Stomach smooth muscle (tissue), 2 donors: ENCODE measurements around the gene ELP2.
"Not testable (repeated sequence)": the region's sequence is repeated elsewhere in the genome, so short reads cannot be mapped to it uniquely, and the experiment has no call there.

Experiments used
- H3K27ac ChIP-seq: one replicate; pipeline ENCODE4 v1.7.0; 2013; ENCODE audit warnings: mild to moderate bottlenecking, low read length, inconsistent platforms
- H3K27me3 ChIP-seq, 2 donors: one replicate each; pipeline ENCODE4 v1.7.0; 2013; ENCODE audit warnings: low read length in 2 of 2; ENCODE audit not compliant: insufficient read depth in 2 of 2, control insufficient read depth in 1 of 2
- H3K36me3 ChIP-seq, 2 donors: one replicate each; pipeline ENCODE4 v1.7.0; 2013; ENCODE audit warnings: low read length in 2 of 2; ENCODE audit not compliant: control insufficient read depth in 2 of 2, insufficient read depth in 2 of 2
- H3K4me1 ChIP-seq: one replicate; pipeline ENCODE4 v1.7.0; 2013; ENCODE audit warnings: low read length; ENCODE audit not compliant: control insufficient read depth, insufficient read depth
- H3K4me3 ChIP-seq, 2 donors: one replicate each; pipeline ENCODE4 v1.7.0; 2013; ENCODE audit warnings: low read length in 2 of 2
- H3K9ac ChIP-seq, 2 donors: one replicate each; pipeline ENCODE4 v1.7.0; 2013; ENCODE audit warnings: low read length in 2 of 2, mild to moderate bottlenecking in 1 of 2
- H3K9me3 ChIP-seq, 2 donors: one replicate each; pipeline ENCODE4 v1.7.0; 2013; ENCODE audit warnings: low read length in 2 of 2; ENCODE audit not compliant: control insufficient read depth in 2 of 2
- donor health status: healthy.
- donor health status: Pancreatic carcinoma.

ELP2 gene

DNA sequence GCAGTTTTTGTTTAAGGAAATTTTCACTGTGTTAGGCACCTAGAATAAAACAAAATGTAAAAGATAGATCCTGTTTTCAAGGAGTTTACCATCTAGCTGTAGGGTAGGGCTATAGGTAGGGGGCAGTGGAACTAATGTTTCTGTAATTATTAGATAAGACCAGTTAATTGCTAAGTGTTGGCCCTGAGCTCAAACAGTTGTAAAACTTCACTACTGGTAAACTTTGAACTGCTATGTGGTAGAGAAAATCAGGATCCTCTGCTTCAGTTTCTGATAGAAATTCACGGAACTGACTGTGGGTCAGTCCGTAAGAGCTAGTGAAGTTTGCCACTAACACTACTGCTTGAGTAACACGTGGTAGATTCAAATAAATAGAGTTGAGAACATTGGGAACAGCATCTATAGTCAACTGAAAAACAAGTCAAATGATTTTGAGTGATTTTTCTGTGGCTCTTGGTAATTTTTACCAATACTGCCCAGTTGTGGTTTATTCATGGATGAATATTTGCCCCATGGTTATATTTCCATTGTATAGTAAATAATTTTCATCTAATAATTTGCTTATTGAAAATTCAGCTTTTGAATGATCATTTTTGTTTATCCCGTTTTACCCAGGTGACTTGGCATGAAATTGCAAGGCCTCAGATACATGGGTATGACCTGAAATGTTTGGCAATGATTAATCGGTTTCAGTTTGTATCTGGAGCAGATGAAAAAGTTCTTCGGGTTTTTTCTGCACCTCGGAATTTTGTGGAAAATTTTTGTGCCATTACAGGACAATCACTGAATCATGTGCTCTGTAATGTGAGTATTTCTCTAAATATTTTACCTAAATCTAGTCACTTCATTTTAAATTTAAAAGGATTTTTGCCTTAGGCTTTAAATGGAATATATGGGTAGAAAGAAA is 26.4 kb downstream of the ELP2 start:
- H3K36me3 ChIP-seq = peaks cover 38 to 39% of the 10 kb centered on the region in 2 donors
- H3K27ac ChIP-seq = no peak overlapping the region
- H3K9ac ChIP-seq = no peak overlapping the region
- H3K27me3 ChIP-seq = no peaks in the 10 kb centered on the region
- no peaks in the 10 kb centered on the region for H3K4me1 ChIP-seq
- H3K4me3 ChIP-seq = no peak overlapping the region
- H3K9me3 ChIP-seq = no peaks in the 10 kb centered on the region

DNA sequence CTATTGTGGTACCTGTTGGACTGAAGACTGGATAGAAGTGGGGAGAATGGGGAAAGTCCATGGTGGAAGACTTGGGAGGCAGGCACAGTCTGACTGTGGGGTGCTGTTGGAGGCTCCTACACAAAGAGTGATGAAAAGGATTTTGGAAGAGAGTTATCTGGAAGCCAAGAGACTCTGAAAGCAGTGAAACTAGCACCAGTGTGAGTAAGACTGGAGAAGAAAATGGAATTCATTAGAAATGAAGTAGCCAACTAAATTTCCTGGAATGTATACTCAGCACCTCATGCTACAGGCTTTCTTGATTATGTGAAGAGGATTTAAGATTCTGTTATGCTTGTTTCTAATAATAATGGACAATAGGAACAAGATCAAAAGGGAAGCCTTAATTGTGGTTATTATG is 27.7 kb downstream of the ELP2 start:
- no peaks in the 10 kb centered on the region for H3K27me3 ChIP-seq
- H3K4me1 ChIP-seq = no peaks in the 10 kb centered on the region
- H3K9me3 ChIP-seq = no peaks in the 10 kb centered on the region
- peaks cover 36 to 38% of the 10 kb centered on the region in 2 donors for H3K36me3 ChIP-seq
- no peak overlapping the region for H3K27ac ChIP-seq
- H3K4me3 ChIP-seq = no peak overlapping the region
- no peak overlapping the region for H3K9ac ChIP-seq

DNA sequence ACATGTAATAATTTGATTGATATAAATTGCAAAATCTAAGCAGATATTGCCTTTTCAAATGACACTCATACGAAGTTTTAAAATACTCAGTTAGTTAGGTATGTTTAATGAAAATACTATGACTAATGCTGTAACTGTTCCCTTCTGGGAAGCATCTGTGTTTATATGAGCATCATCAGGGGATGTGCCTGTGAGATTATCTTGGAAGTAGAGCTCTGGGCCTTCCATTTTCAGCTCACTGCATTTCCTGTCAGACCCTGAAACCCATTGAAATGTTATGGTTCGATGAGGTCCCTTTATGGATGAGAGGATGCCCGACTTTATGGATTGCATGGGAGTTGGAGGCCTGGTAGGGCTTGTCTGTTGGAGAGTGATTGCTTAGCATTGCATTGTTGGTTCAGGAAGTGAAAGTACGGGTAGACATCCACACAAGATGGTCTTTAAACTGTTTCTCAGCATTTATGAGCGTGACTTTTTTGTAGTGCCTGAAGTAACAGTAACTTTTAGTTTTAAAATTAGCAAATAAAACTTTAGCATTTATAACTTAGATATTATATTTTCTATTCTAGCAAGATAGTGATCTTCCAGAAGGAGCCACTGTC is 28.7 kb downstream of the ELP2 start:
- Histone ChIP-seq H3K9me3 (no peaks in the 10 kb centered on the region), H3K27me3 (no peaks in the 10 kb centered on the region), H3K4me3 (no peak overlapping the region), H3K27ac (no peak overlapping the region), H3K9ac (no peak overlapping the region), H3K4me1 (no peaks in the 10 kb centered on the region), H3K36me3 (peaks cover 29 to 36% of the 10 kb centered on the region in 2 donors)

DNA sequence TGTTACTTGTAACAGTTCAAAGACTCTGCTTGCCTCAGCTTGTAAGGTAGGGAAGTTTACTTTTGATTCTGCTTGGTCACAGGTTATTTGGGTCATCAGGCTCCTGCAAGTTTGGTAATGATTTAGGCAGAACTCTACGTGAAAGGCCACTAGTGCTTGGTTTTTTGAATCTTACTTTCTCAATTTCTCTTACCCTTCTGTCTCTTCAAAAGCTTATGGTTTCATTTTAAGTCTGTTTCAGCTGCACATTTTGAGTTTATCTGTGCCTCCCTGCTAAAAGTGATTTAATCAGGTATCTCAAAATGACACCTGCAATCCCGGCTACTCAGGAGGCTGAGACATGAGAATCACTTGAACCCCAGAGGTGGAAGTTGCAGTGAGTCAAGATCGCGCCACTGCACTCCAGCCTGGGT is 31.3 kb downstream of the ELP2 start:
- no peak overlapping the region for H3K27ac ChIP-seq
- peaks cover 18 to 37% of the 10 kb centered on the region in 2 donors for H3K36me3 ChIP-seq
- H3K27me3 ChIP-seq = no peaks in the 10 kb centered on the region
- no peak overlapping the region for H3K4me3 ChIP-seq
- no peaks in the 10 kb centered on the region for H3K9me3 ChIP-seq
- H3K4me1 ChIP-seq = no peaks in the 10 kb centered on the region
- H3K9ac ChIP-seq = no peak overlapping the region

DNA sequence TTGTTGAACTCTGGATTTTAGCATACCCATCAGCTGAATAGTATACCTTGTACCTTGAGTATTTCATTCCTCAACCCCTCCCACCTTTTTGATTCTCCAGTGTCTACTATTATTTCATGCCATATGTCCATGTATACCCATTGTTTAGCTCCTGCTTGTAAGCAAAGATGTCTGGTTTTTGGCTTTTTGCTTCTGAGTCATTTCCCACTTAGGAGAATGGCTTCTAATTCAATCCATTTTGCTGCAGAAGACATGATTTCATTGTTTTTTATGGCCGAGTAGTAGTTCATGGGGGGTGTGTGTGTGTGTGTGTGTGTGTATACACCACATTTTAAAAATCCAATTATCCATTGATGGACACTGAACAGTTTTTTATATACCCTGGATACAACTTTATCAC is 33.3 kb downstream of the ELP2 start:
- no peaks in the 10 kb centered on the region for H3K27me3 ChIP-seq
- H3K4me3 ChIP-seq = no peak overlapping the region
- H3K27ac ChIP-seq = no peak overlapping the region
- H3K9ac ChIP-seq = no peak overlapping the region
- H3K9me3 ChIP-seq = no peaks in the 10 kb centered on the region
- peaks cover 22 to 40% of the 10 kb centered on the region in 2 donors for H3K36me3 ChIP-seq
- H3K4me1 ChIP-seq = no peaks in the 10 kb centered on the region

DNA sequence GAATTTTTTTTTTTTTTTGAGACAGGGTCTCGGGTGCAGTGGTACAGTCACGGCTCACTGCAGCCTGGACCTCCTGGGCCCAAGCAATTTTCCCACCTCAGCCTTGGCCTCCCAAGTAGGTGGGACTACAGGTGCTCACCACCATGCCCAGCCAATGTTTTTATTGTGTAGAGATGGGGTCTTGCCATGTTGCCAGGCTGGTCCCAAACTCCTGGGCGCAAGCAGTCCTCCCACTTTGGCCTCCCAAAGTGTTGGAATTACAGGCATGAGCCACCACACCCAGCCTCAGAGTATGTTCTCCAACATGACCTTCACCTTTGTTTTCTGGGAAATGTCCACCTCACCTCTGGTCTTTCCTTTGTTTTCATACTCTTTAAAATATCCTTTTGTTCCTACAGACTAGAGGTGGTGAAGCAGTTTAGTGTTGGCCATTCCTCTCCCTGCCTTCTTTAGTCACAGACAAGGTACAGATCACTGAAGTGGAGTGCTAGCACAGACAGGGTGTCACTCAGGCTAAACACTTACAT is 38.1 kb downstream of the ELP2 start:
- no peaks in the 10 kb centered on the region for H3K27me3 ChIP-seq
- peaks cover 36 to 43% of the 10 kb centered on the region in 2 donors for H3K36me3 ChIP-seq
- no peaks in the 10 kb centered on the region for H3K9me3 ChIP-seq
- no peaks in the 10 kb centered on the region for H3K4me1 ChIP-seq
- H3K4me3 ChIP-seq = no peak overlapping the region
- no peak overlapping the region for H3K9ac ChIP-seq
- no peak overlapping the region for H3K27ac ChIP-seq

DNA sequence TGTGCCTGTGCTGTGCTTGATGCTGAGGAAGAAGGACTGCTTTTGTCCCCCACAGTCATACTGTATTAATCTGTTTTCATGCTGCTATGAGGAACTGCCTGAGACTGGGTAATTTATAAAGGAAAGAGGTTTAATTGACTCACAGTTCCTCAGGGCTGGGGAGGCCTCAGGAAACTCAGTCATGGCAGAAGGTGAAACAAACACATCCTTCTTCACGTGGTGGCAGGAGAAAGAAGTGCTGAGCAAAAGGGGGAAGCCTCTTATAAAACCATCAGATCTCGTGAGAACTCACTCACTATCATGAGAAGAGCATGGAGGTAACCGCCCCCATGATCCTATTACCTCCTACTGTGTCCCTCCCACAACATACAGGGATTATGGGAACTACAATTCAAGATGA is 38.6 kb downstream of the ELP2 start:
- peaks cover 36 to 38% of the 10 kb centered on the region in 2 donors for H3K36me3 ChIP-seq
- H3K4me1 ChIP-seq, H3K9me3 ChIP-seq, H3K27ac ChIP-seq, H3K27me3 ChIP-seq, H3K4me3 ChIP-seq, H3K9ac ChIP-seq: not testable (repeated sequence)

DNA sequence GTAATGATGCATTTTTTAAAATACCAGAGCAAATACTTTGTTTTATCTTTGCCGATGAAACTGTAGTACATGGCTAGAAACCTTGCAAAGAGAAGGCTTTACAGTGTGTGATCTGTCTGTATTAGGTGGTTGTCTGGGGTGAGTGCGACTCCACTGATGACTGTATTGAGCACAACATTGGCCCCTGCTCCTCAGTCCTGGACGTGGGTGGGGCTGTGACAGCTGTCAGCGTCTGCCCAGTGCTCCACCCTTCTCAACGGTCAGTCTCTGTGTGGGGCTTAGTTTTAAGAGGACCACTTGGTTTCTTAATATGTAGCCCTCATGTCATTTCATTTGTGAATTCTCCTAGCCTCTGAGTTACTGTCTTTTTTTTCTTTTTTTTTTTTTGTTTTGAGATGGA is 40.2 kb downstream of the ELP2 start:
- no peaks in the 10 kb centered on the region for H3K27me3 ChIP-seq
- no peak overlapping the region for H3K9ac ChIP-seq
- no peak overlapping the region for H3K27ac ChIP-seq
- H3K4me1 ChIP-seq = no peaks in the 10 kb centered on the region
- H3K4me3 ChIP-seq = no peak overlapping the region
- no peaks in the 10 kb centered on the region for H3K9me3 ChIP-seq
- H3K36me3 ChIP-seq = peaks cover 33 to 41% of the 10 kb centered on the region in 2 donors

DNA sequence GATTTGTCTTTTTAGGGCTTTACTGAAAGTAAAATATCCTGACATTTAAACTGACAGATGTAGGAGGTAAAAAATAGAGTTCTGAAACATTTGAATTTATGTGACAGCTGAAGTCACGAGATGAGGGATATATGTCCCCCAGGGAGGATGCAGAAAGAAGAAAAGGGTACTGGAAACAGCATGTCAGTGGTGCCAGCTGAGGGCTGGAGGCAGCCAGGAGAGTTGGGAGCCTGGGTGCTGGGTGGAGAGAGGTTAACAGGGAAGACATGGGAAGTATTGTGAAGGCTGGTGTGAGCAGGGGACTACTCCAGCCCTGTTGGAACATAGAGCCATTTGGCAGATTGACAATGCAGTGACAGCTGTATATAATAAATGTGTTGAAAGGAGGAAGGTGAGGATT is 45.8 kb downstream of the ELP2 start:
- H3K27me3 ChIP-seq = no peaks in the 10 kb centered on the region
- H3K4me1 ChIP-seq = peaks cover 4% of the 10 kb centered on the region
- no peaks in the 10 kb centered on the region for H3K9me3 ChIP-seq
- H3K4me3 ChIP-seq = no peak overlapping the region
- H3K9ac ChIP-seq = no peak overlapping the region
- peaks cover 26 to 37% of the 10 kb centered on the region in 2 donors for H3K36me3 ChIP-seq
- H3K27ac ChIP-seq = no peak overlapping the region

DNA sequence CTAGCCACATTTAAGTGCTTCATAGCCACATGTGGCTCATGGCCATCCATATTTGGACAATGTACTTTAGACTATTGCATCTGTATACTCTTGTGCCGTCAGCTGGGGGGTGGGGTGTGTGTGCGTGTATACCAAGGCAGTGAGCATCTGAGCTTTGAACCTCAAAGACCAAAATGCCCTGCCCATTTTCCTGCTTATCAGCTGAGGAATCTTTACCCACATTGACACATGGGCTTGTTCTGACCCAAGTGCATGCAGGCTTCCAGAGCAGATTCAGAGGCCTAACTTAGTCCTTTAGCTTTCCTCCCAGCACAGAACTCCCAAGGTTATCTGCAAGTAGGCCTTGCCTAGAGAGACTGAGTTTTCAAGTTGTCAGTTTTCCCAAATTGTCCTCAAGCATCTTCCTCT is 46.5 kb downstream of the ELP2 start:
- Histone ChIP-seq H3K9me3 (no peaks in the 10 kb centered on the region), H3K4me1 (peaks cover 4% of the 10 kb centered on the region), H3K4me3 (no peak overlapping the region), H3K36me3 (peaks cover 22 to 31% of the 10 kb centered on the region in 2 donors), H3K27me3 (no peaks in the 10 kb centered on the region), H3K27ac (no peak overlapping the region), H3K9ac (no peak overlapping the region)

DNA sequence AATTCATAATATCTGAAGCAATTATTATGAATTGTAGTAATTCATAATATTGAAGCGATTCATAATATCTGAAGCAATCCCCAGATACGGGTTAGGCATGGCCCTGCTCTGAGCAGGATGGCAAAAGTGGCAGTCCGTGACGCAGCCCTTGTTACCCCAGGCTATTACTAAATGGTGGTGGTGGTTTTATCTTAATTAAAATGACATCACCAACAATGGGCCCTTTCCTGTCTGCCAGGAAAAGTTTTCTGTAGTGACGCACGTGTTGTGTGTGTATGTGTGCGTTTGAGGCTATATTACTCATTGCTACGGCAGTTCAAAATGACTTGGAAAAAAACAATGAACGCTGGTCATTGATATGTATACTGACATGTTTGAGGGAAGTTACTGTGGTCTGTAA is 47.0 kb downstream of the ELP2 start:
- H3K36me3 ChIP-seq = peaks cover 19 to 28% of the 10 kb centered on the region in 2 donors
- no peak overlapping the region for H3K4me3 ChIP-seq
- H3K4me1 ChIP-seq = peaks cover 4% of the 10 kb centered on the region
- H3K9me3 ChIP-seq = no peaks in the 10 kb centered on the region
- H3K27ac ChIP-seq = no peak overlapping the region
- no peak overlapping the region for H3K9ac ChIP-seq
- no peaks in the 10 kb centered on the region for H3K27me3 ChIP-seq
